H9 (cell line): ENCODE data around the gene ANKRD13D. TPM values are rescaled to one million over a fixed set of nuclear protein-coding genes. Genes with fewer than 3 reads are reported as not detected.
A peak's percentile ranks its signal among the peaks of the same experiment; 100 is the strongest.

ENCODE experiments used
- DNase-seq: peaks from one replicate; pipeline ENCODE4 v3.0.0-alpha.2; 2017
- H2AFZ ChIP-seq: one replicate; pipeline ENCODE4 v1.6.1; 2013; ENCODE audit warnings: mild to moderate bottlenecking, low read length, control low read depth, moderate library complexity
- H2AK5ac ChIP-seq: 2 replicates; pipeline ENCODE4 v1.6.1; 2013; ENCODE audit warnings: low read length, control low read depth, mixed read lengths; ENCODE audit not compliant: insufficient read length
- H2BK120ac ChIP-seq: one replicate; pipeline ENCODE4 v1.6.1; 2013; ENCODE audit warnings: low read depth, mild to moderate bottlenecking, low read length, control low read depth, inconsistent platforms; ENCODE audit not compliant: poor library complexity, severe bottlenecking
- H2BK12ac ChIP-seq: 2 replicates; pipeline ENCODE4 v1.6.1; 2013; ENCODE audit warnings: low read length, control low read depth, mixed read lengths, low read depth; ENCODE audit not compliant: insufficient read length
- H2BK15ac ChIP-seq: 2 replicates; pipeline ENCODE4 v1.6.1; 2013; ENCODE audit warnings: low read depth, low read length, control low read depth
- H2BK20ac ChIP-seq: one replicate; pipeline ENCODE4 v1.6.1; 2013; ENCODE audit warnings: low read depth, mild to moderate bottlenecking, low read length, control low read depth, inconsistent platforms; ENCODE audit not compliant: poor library complexity, severe bottlenecking
- H2BK5ac ChIP-seq: 2 replicates; pipeline ENCODE4 v1.6.1; 2013; ENCODE audit warnings: low read length, control low read depth, mixed read lengths; ENCODE audit not compliant: insufficient read length
- H3K14ac ChIP-seq: 2 replicates; pipeline ENCODE4 v1.6.1; 2013; ENCODE audit warnings: low read length, control low read depth; ENCODE audit not compliant: insufficient read depth
- H3K18ac ChIP-seq: 2 replicates; pipeline ENCODE4 v1.6.1; 2013; ENCODE audit warnings: low read depth, mild to moderate bottlenecking, mixed read lengths, low read length, control low read depth; ENCODE audit not compliant: insufficient read length
- H3K23ac ChIP-seq: 2 replicates; pipeline ENCODE4 v1.6.1; 2013; ENCODE audit warnings: low read length, control low read depth, mixed read lengths, low read depth; ENCODE audit not compliant: insufficient read length
- H3K23me2 ChIP-seq: 2 replicates; pipeline ENCODE4 v1.6.1; 2013; ENCODE audit warnings: low read depth, mild to moderate bottlenecking, mixed read lengths, low read length, control low read depth; ENCODE audit not compliant: insufficient read length, poor library complexity, severe bottlenecking
- H3K27ac ChIP-seq: 2 replicates; pipeline ENCODE4 v1.5.1; 2013; ENCODE audit warnings: low read length, control low read depth, mixed read lengths, low read depth; ENCODE audit not compliant: insufficient read length
- H3K27me3 ChIP-seq: 2 replicates; pipeline ENCODE4 v1.6.1; 2013; ENCODE audit warnings: low read length, control low read depth, inconsistent platforms; ENCODE audit not compliant: insufficient read depth
- H3K4ac ChIP-seq: 2 replicates; pipeline ENCODE4 v1.6.1; 2013; ENCODE audit warnings: low read depth, mild to moderate bottlenecking, control low read depth, inconsistent platforms, low read length, moderate library complexity
- H3K4me1 ChIP-seq: 2 replicates; pipeline ENCODE4 v1.6.1; 2013; ENCODE audit warnings: low read length, control low read depth, inconsistent platforms; ENCODE audit not compliant: insufficient read depth
- H3K4me2 ChIP-seq: 2 replicates; pipeline ENCODE4 v1.6.1; 2013; ENCODE audit warnings: low read length, control low read depth, mixed read lengths; ENCODE audit not compliant: insufficient read length, insufficient read depth
- H3K56ac ChIP-seq: 2 replicates; pipeline ENCODE4 v1.6.1; 2013; ENCODE audit warnings: low read depth, mild to moderate bottlenecking, mixed read lengths, low read length, control low read depth; ENCODE audit not compliant: insufficient read length
- H3K79me1 ChIP-seq: 2 replicates; pipeline ENCODE4 v1.6.1; 2013; ENCODE audit warnings: low read depth, mild to moderate bottlenecking, moderate library complexity, low read length, control low read depth, inconsistent platforms; ENCODE audit not compliant: insufficient read depth, poor library complexity, severe bottlenecking
- H3K79me2 ChIP-seq: 2 replicates; pipeline ENCODE4 v1.6.1; 2013; ENCODE audit warnings: low read length, control low read depth, inconsistent platforms; ENCODE audit not compliant: insufficient read depth
- H3K9ac ChIP-seq: 2 replicates; pipeline ENCODE4 v1.6.1; 2013; ENCODE audit warnings: low read length, control low read depth, mixed read lengths; ENCODE audit not compliant: insufficient read length; ENCODE audit errors: extremely low read depth
- H3K9me3 ChIP-seq: one replicate; pipeline ENCODE4 v1.6.1; 2013; ENCODE audit warnings: low read depth, low read length, inconsistent platforms; ENCODE audit not compliant: control insufficient read depth
- H3T11ph ChIP-seq: one replicate; pipeline ENCODE4 v1.6.1; 2013; ENCODE audit warnings: mild to moderate bottlenecking, low read length, control low read depth, inconsistent platforms
- H4K20me1 ChIP-seq: one replicate; pipeline ENCODE4 v1.6.1; 2013; ENCODE audit not compliant: control insufficient read depth, insufficient read length, insufficient read depth
- H4K5ac ChIP-seq: 2 replicates; pipeline ENCODE4 v1.6.1; 2013; ENCODE audit warnings: low read depth, mild to moderate bottlenecking, mixed read lengths, low read length, control low read depth; ENCODE audit not compliant: insufficient read length
- H4K8ac ChIP-seq: replicated peaks from 2 replicates; pipeline ENCODE4 v1.6.1; 2013; ENCODE audit warnings: low read length, control low read depth, mixed read lengths, low read depth; ENCODE audit not compliant: insufficient read length
- H4K91ac ChIP-seq: 2 replicates; pipeline ENCODE4 v1.6.1; 2013; ENCODE audit warnings: low read depth, mild to moderate bottlenecking, moderate library complexity, mixed read lengths, low read length, control low read depth; ENCODE audit not compliant: insufficient read length
- H3K27ac Mint-ChIP-seq, 3 experiments: 2 replicates in 2 of 3; 3 replicates in 1 of 3; pipeline ENCODE4 v1.8.0; 2020 to 2021; ENCODE audit warnings: mixed read lengths in 3 of 3, mild to moderate bottlenecking in 1 of 3, moderate library complexity in 1 of 3
- H3K27me3 Mint-ChIP-seq: 2 replicates; pipeline ENCODE4 v1.8.0; 2021; ENCODE audit warnings: low read depth, mild to moderate bottlenecking, moderate library complexity, mixed read lengths
- H3K36me3 Mint-ChIP-seq, 3 experiments: 2 replicates in 2 of 3; 3 replicates in 1 of 3; pipeline ENCODE4 v1.8.0; 2020 to 2021; ENCODE audit warnings: low read depth in 3 of 3, mixed read lengths in 3 of 3; ENCODE audit not compliant: insufficient read depth in 1 of 3
- H3K4me1 Mint-ChIP-seq, 2 experiments: 2 replicates each; pipeline ENCODE4 v1.8.0; 2020; ENCODE audit warnings: mixed read lengths in 2 of 2
- H3K4me3 Mint-ChIP-seq, 2 experiments: 2 replicates in 1 of 2; 3 replicates in 1 of 2; pipeline ENCODE4 v1.8.0; 2020 to 2021; ENCODE audit warnings: mild to moderate bottlenecking in 2 of 2, mixed read lengths in 2 of 2, moderate library complexity in 1 of 2
- H3K9me3 Mint-ChIP-seq, 2 experiments: 2 replicates in 1 of 2; 3 replicates in 1 of 2; pipeline ENCODE4 v1.8.0; 2020; ENCODE audit warnings: mild to moderate bottlenecking in 2 of 2, mixed read lengths in 2 of 2, moderate library complexity in 1 of 2
- WGBS: extraction: QIAGEN DNeasy Blood & Tissue Kit; methylation state at CpG from one replicate; pipeline ENCODE4 v1.1.7; 2013; ENCODE audit warnings: missing lambda C conversion rate, low lambda C conversion rate, mixed read lengths; ENCODE audit not compliant: insufficient read length; ENCODE audit errors: extremely low coverage; 5-methylcytosine and 5-hydroxymethylcytosine counted together
- total RNA-seq: library from RNA; stranded (reverse); gene quantifications from 2 replicates; pipeline ENCODE4 v1.2.1, GENCODE V29; 2021
- TF ChIP-seq, protein P1 (sequence below): fragments of 200-600 bp; sonication (generic); conservative IDR thresholded peaks from 3 replicates; pipeline ENCODE4 v1.8.0; 2021; ENCODE audit warnings: antibody characterized with exemption, mild to moderate bottlenecking

The ANKRD13D gene
- total RNA-seq, 1 experiment from 2014 or later = 42.1 TPM

DNA sequence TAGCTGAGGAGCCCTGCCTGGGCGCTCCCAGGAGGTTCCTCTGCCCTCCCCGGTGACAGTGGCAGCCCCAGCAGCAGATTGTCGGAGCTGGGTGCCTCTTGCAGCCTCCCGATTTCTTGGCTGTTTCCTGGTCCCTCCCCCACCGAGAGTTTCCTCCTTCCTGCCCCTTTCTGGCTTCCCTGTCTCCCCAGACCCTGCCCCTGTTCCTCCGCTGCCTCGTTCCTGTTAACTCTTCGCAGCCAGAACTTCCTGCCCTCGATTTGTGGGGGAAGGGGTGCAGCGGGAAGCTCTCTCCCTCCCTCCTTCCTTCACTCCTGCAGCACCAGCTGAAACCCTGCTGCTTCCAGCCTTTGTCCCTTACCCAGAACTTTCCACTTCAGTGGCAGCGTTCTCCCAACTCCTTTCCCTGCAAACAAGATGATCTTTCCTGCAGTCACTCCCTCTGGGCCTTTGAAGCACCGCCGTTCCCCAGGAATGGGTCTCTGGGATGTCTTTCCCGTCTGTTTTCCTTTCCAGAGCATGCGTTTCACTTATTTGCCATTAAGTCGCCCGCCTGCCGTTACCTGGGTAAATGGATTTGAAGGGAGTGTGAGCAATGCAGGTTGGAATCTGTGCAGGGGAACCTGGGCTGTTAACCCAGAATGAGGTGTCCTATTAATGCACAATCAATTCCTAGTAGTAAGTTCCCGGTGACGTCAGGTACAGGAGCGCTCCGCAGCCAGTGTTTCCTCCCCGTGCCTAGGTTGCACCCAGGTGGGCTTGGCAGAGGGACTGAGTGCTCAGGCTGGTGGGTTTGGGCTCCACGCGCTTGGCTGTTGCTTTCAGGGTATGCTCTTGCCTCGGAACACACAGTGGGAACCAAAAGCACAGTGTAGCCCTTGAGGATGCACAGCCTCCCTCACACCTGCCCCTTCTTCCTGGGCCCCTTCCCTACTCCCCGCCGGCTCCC, 18.6 kb upstream of the ANKRD13D start:
- Histone ChIP-seq H2BK120ac (no peak overlapping the region), H3K56ac (no peak overlapping the region), H4K8ac (no peak overlapping the region), H4K91ac (no peak overlapping the region), H2AK5ac (no peak overlapping the region), H2BK5ac (no peak overlapping the region), H2BK15ac (no peak overlapping the region), H3K27me3 (no peaks in the 10 kb centered on the region), H3K14ac (no peak overlapping the region), H3K18ac (no peak overlapping the region), H3K23me2 (peaks cover 8% of the 10 kb centered on the region), H4K20me1 (peaks cover 3% of the 10 kb centered on the region), H3K79me1 (no peaks in the 10 kb centered on the region), H3K9ac (no peak overlapping the region), H2AFZ (no peak overlapping the region), H2BK12ac (no peak overlapping the region), H2BK20ac (no peak overlapping the region), H3K9me3 (no peaks in the 10 kb centered on the region), H3T11ph (no peak overlapping the region), H3K23ac (no peak overlapping the region), H3K79me2 (peaks cover 12% of the 10 kb centered on the region; the same call in 1 of the 2 replicates), H4K5ac (no peak overlapping the region), H3K27ac (no peak overlapping the region), H3K4me2 (peak overlapping the region; percentile 31), H3K4me1 (peaks cover 12% of the 10 kb centered on the region), H3K4ac (no peak overlapping the region)
- peaks cover 0 to 11% (median 10%) of the 10 kb centered on the region in 3 experiments; a peak in 5 of 7 replicates for H3K36me3 Mint-ChIP-seq
- H3K4me1 Mint-ChIP-seq = peaks cover 32 to 38% of the 10 kb centered on the region in 2 experiments
- H3K9me3 Mint-ChIP-seq = no peaks in the 10 kb centered on the region
- peak; percentile 70 for DNase-seq
- TF ChIP-seq, protein P1, sequence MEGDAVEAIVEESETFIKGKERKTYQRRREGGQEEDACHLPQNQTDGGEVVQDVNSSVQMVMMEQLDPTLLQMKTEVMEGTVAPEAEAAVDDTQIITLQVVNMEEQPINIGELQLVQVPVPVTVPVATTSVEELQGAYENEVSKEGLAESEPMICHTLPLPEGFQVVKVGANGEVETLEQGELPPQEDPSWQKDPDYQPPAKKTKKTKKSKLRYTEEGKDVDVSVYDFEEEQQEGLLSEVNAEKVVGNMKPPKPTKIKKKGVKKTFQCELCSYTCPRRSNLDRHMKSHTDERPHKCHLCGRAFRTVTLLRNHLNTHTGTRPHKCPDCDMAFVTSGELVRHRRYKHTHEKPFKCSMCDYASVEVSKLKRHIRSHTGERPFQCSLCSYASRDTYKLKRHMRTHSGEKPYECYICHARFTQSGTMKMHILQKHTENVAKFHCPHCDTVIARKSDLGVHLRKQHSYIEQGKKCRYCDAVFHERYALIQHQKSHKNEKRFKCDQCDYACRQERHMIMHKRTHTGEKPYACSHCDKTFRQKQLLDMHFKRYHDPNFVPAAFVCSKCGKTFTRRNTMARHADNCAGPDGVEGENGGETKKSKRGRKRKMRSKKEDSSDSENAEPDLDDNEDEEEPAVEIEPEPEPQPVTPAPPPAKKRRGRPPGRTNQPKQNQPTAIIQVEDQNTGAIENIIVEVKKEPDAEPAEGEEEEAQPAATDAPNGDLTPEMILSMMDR = no peak
- H3K27ac Mint-ChIP-seq = peak overlapping the region; percentile 63 to 88 (median 83)
- peaks cover 6% of the 10 kb centered on the region for H3K27me3 Mint-ChIP-seq
- WGBS = no CpG with 5 or more reads among the region's 28 CpGs
- H3K4me3 Mint-ChIP-seq = peak overlapping the region; percentile 28 to 73
